Mammary epithelial cell (primary cell): ENCODE results near the gene REV1.

Experiments used
- CTCF ChIP-seq, 2 donors: IDR thresholded peaks in 1 of 2; conservative IDR thresholded peaks in 1 of 2; 2 replicates each; pipeline ENCODE4 v1.5.1; 2011 to 2012; ENCODE audit warnings: inconsistent platforms in 2 of 2, low read length in 2 of 2, mild to moderate bottlenecking in 2 of 2, control low read depth in 1 of 2, low read depth in 1 of 2; ENCODE audit not compliant: insufficient read depth in 1 of 2; ENCODE audit errors: extremely low read depth in 1 of 2
- EZH2 ChIP-seq: IDR thresholded peaks from 2 replicates; pipeline ENCODE4 v1.6.1; 2012; ENCODE audit warnings: low read length, inconsistent platforms, borderline replicate concordance

- TF ChIP-seq EZH2: no peak
- TF ChIP-seq CTCF (conservative IDR thresholded peaks at IDR 0.05 in 1 of 2, IDR thresholded peaks at IDR 0.05 in 1 of 2; ENCODE audit: extremely low read depth in 1 of 2, insufficient read depth in 1 of 2, low read depth in 1 of 2, low read length in 2 of 2): no peak
Observed at GRCh38 chr2:99444222-99444621, 45.6 kb downstream of the REV1 start.
